Spleen (tissue), 7 donors: ENCODE results near the gene CHMP4B.

Experiments
- POLR2A ChIP-seq, 3 donors: fragments of 450-650 bp; IDR thresholded peaks; one replicate each; pipeline ENCODE4 v1.5.1; 2017; ENCODE audit warnings: antibody characterized with exemption in 3 of 3, mild to moderate bottlenecking in 1 of 3
- TF ChIP-seq, protein P1 (sequence below), 11 experiments: fragments of 200-600 bp in 7 of 11; fragments of 450-650 bp in 4 of 11; sonication (generic) in 4 of 11; IDR thresholded peaks in 8 of 11; conservative IDR thresholded peaks in 3 of 11; 1 replicate in 7 of 11; 2 replicates in 4 of 11; pipeline versions ENCODE4 v1.4.0 to v1.8.0; 2016 to 2021; ENCODE audit warnings: antibody characterized with exemption in 11 of 11, inconsistent platforms in 4 of 11, mild to moderate bottlenecking in 1 of 11
- donor health status: DM: no; HTN: no; CAD: no; lungs with moderate emphysema.
- donor health status: DM: no; HTN: no; CAD: no.
- donor health status: DM: no; HTN: no; CAD: no.

DNA sequence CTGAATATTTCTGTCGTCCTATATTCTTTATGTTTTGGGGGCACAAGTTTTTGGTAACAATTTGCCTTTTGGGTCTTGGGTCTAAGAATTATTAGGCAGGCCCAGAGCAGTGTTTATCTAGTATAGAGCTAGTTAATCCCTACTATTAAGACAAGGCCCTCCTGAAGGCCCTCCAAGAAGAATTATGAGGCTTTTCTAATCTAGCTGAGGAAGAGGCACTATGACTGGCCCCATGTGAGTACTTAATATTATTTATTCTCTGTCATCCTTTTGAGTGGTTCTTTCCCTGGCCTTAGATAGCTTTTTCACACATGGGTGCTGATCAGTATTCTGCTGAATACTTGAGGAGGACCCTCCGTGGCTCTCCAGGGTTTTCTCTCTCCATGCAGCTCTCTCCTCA is 25.1 kb downstream of the CHMP4B start:
- TF ChIP-seq, protein P1, sequence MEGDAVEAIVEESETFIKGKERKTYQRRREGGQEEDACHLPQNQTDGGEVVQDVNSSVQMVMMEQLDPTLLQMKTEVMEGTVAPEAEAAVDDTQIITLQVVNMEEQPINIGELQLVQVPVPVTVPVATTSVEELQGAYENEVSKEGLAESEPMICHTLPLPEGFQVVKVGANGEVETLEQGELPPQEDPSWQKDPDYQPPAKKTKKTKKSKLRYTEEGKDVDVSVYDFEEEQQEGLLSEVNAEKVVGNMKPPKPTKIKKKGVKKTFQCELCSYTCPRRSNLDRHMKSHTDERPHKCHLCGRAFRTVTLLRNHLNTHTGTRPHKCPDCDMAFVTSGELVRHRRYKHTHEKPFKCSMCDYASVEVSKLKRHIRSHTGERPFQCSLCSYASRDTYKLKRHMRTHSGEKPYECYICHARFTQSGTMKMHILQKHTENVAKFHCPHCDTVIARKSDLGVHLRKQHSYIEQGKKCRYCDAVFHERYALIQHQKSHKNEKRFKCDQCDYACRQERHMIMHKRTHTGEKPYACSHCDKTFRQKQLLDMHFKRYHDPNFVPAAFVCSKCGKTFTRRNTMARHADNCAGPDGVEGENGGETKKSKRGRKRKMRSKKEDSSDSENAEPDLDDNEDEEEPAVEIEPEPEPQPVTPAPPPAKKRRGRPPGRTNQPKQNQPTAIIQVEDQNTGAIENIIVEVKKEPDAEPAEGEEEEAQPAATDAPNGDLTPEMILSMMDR (IDR thresholded peaks at IDR 0.05 in 8 of 11, conservative IDR thresholded peaks at IDR 0.05 in 3 of 11): no peak
- TF ChIP-seq POLR2A (IDR thresholded peaks at IDR 0.05): no peak
